Measurements from ENCODE around the gene PRMT1.
A peak's percentile ranks its signal among the peaks of the same experiment; 100 is the strongest.

PRMT1 gene

GRCh38 chr19:49641688-49642491 is 35.2 kb upstream of the PRMT1 start, which contains the start of gene SCAF1:
Gene SCAF1, plus strand, starts transcription at chr19:49642209. Its CDS starts 2,818 bp downstream, at chr19:49645027.
- TF ChIP-seq POLR2A (IDR thresholded peaks at IDR 0.05; ENCODE audit: low read depth, low read length) = peak; percentile 67
- DNase-seq (ENCODE audit: insufficient read length, low spot score) (peak; percentile 95), FAIRE-seq (peak; percentile 72)

GRCh38 chr19:49642492-49643035 is 34.5 kb upstream of the PRMT1 start:
- no peak for TF ChIP-seq POLR2A (IDR thresholded peaks at IDR 0.05; ENCODE audit: low read depth, low read length)
- DNase-seq (ENCODE audit: insufficient read length, low spot score) (no peak), FAIRE-seq (no peak)

DNA sequence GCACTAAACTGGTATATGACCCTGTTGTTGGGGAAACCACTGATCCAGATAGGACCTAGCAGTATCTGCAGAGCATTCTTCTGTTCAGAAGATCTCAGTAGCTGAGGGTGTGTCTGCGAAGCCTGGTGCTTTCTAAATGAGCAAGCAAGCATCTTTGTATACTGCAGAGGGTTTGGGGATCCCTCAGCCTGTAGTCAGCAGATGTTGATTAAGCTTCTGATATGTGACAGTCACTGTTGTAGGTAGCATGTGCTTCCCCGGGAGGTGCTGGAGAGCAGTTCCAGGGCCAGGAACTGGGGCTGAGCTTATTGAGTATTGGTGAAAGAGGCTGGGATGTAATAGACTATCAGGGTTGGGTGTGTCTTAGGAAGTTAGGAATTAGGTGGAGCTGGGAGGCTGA is 33.6 kb upstream of the PRMT1 start:
- TF ChIP-seq POLR2A (IDR thresholded peaks at IDR 0.05; ENCODE audit: low read depth, low read length) = no peak
- FAIRE-seq (no peak), DNase-seq (ENCODE audit: insufficient read length, low spot score) (no peak)

DNA sequence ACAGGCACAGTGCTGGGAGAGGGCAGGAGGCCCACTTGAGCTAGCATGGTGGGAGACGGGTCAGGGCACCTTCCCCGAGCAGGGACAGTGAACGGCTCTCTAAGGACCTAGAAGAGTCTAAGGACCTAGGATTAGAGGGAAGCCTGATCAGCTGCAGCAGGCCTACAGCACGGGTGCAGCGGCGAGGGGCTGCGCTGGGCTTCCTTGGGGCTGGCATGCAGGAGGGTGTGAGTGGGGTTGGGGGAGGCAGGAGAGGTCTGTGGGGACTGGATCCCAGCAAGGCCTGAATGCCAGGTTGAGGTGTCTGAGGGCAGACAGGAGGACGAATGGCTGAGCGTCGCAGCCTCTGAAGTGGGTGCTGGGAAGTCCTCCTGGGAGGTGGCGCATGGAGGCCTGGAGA is 31.5 kb upstream of the PRMT1 start:
- no peak for TF ChIP-seq POLR2A (IDR thresholded peaks at IDR 0.05; ENCODE audit: low read depth, low read length)
- FAIRE-seq = no peak
- DNase-seq (ENCODE audit: insufficient read length, low spot score) = no peak

DNA sequence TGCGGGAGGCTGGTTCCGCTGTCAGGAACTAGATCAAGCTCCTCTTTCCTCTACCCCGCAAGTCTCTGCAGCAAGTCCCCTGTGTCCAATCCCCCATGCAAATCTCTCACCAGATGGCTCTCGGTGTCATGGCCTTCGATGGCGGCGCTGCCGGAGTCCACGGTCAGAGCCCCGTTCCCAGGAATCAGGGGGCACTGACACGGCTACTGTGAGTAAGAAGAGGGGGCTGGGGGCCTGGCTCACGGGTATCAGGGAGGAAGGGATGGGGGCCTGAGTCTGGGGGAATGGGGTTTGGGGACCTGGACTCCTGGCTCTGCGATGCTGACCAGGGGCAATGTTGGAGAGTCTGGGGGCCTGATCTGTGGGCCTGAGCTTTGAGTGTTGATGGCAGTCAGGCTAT is 31.1 kb upstream of the PRMT1 start:
- FAIRE-seq = no peak
- TF ChIP-seq POLR2A (IDR thresholded peaks at IDR 0.05; ENCODE audit: low read depth, low read length) = no peak
- DNase-seq (ENCODE audit: insufficient read length, low spot score) = no peak

DNA sequence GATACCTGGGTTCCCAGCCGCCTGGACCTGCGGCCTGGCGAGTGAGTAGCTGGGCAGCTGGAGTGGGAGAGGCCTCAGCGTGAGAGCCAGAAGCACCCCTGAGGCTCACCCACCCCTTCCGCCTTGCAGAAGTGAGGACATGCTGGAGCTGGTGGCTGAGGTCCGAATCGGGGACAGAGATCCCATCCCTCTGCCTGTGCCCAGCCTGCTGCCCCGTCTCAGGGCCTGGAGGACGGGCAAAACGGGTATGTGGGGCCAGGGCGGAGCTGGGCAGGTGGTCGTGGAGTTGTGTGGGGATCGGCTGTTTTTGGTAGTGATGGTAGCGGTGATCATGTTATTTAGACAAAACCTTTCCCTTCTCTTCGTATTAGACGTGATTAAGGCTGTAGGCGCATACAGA is 30.5 kb upstream of the PRMT1 start:
- FAIRE-seq = no peak
- TF ChIP-seq POLR2A (IDR thresholded peaks at IDR 0.05; ENCODE audit: low read depth, low read length) = no peak

DNA sequence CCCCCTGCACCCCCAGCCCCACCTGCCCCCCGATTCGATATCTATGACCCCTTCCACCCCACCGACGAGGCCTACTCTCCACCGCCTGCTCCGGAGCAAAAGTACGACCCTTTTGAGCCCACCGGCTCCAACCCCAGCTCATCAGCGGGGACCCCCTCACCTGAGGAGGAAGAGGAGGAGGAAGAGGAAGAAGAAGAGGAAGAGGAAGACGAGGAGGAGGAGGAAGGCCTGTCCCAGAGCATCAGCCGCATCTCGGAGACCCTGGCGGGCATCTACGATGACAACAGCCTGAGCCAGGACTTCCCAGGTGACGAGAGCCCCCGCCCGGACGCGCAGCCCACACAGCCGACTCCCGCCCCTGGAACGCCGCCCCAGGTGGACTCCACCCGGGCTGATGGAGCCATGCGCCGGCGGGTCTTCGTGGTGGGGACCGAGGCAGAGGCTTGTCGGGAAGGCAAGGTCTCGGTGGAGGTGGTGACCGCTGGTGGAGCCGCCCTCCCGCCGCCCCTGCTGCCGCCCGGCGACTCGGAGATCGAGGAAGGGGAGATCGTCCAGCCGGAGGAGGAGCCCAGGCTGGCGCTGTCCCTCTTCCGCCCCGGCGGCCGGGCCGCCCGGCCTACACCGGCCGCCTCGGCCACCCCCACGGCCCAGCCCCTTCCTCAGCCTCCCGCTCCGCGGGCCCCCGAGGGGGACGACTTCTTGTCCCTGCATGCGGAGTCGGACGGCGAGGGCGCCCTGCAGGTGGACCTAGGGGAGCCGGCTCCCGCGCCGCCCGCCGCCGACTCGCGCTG is 25.8 kb upstream of the PRMT1 start:
- no peak for TF ChIP-seq POLR2A (IDR thresholded peaks at IDR 0.05; ENCODE audit: low read depth, low read length)
- no peak for DNase-seq (ENCODE audit: insufficient read length, low spot score)
- no peak for FAIRE-seq

More for the DNA sequence above, 30.5 kb upstream of the PRMT1 start:
- no peak for DNase-seq (ENCODE audit: insufficient read length, low spot score)

GRCh38 chr19:49651820-49652550 is 25.1 kb upstream of the PRMT1 start:
- no peak for TF ChIP-seq POLR2A (IDR thresholded peaks at IDR 0.05; ENCODE audit: low read depth, low read length)
- no peak for DNase-seq (ENCODE audit: insufficient read length, low spot score)

DNA sequence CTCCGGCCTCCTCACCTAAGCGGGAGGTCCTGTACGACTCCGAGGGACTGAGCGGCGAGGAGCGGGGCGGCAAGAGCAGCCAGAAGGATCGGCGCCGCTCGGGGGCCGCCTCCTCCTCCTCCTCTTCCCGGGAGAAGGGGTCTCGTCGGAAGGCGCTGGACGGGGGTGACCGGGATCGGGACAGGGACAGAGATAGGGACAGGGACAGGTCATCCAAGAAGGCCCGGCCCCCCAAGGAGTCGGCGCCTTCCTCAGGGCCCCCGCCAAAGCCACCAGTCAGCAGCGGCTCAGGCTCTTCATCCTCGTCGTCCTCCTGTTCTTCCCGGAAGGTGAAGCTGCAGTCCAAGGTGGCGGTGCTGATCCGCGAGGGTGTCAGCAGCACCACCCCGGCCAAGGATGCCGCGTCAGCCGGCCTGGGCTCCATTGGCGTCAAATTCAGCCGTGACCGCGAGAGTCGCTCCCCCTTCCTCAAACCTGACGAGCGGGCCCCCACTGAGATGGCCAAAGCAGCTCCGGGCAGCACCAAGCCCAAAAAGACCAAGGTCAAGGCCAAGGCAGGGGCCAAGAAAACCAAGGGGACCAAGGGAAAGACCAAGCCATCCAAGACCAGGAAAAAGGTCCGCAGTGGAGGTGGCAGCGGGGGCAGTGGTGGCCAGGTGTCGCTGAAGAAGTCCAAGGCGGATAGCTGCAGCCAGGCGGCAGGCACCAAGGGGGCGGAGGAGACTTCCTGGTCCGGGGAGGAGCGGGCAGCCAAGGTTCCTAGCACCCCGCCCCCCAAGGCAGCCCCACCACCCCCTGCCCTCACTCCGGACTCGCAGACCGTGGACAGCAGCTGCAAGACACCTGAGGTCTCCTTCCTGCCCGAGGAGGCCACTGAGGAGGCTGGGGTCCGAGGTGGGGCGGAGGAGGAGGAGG is 24.3 kb upstream of the PRMT1 start:
- DNase-seq (ENCODE audit: insufficient read length, low spot score) = no peak
- FAIRE-seq = no peak

More at GRCh38 chr19:49651820-49652550, 25.1 kb upstream of the PRMT1 start:
- FAIRE-seq = no peak

DNA sequence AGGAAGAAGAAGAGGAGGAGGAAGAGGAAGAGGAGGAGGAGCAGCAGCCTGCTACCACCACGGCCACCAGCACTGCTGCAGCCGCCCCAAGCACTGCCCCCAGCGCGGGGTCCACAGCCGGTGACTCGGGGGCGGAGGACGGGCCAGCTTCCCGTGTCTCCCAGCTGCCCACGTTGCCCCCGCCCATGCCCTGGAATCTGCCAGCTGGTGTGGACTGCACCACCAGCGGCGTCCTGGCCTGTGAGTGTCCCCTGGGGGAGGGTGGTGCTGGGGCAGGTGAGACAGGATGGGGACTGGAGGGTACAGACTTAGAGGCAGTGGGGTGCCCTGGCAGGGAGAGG is 23.6 kb upstream of the PRMT1 start:
- TF ChIP-seq POLR2A (IDR thresholded peaks at IDR 0.05; ENCODE audit: low read depth, low read length) = no peak
- DNase-seq (ENCODE audit: insufficient read length, low spot score) (no peak), FAIRE-seq (no peak)

More for the DNA sequence above, 24.3 kb upstream of the PRMT1 start:
- no peak for TF ChIP-seq POLR2A (IDR thresholded peaks at IDR 0.05; ENCODE audit: low read depth, low read length)

- no peak for DNase-seq (ENCODE audit: insufficient read length, low spot score)
- no peak for FAIRE-seq
- TF ChIP-seq POLR2A (IDR thresholded peaks at IDR 0.05; ENCODE audit: low read depth, low read length) = no peak
These were observed 22.5 kb upstream of the PRMT1 start for GRCh38 chr19:49654581-49654980.

DNA sequence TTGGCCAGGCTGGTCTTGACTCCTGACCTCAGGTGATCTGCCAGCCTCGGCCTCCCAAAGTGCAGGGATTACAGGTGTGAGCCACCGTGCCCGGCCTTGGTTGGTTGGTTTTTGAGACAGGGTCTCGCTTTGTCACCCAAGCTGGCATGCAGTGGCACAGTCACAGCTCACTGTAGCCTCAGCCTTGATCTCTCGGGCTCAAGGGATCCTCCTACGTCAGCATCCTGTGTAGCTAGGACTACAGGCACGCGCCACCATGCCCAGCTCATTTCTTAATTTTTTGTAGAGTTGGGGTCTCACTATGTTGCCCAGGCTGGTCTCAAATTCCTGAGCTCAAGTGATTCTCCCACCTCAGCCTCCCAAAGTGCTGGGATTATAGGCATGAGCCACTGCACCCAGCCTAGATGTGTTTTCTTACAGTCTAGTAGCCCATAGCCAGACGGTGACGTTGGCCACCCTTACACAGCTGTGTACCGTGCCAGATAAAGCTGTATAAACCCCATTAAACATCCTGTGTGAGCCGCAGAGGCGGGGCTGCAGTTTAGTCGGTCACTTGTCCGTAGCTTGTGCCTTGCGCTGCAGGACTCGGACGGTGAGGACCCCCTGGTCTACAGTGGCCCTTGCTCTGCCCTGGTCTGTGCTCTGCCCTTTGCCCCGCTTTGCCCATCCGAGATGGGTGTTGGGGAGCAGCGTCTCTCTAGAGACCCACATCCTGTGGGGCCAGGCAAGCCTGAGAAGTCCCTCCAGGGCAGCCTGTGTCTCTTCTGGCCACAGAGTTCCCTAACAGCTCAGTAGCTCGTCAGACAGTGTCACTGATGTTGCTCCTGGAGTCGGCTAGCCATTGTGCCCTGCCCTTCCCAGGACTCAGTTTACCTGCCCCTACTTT is 21.3 kb upstream of the PRMT1 start:
- DNase-seq (ENCODE audit: insufficient read length, low spot score) = no peak
- FAIRE-seq = no peak
- no peak for TF ChIP-seq POLR2A (IDR thresholded peaks at IDR 0.05; ENCODE audit: low read depth, low read length)

Data from H54 (cell line).